HG03139 (cell line): ENCODE data around the gene CORO6.

Experiments used
- ATAC-seq: cut with Tn5 transposase; IDR thresholded peaks from one replicate; pipeline ENCODE4 v1.9.1; 2021; ENCODE audit not compliant: unreplicated experiment

The CORO6 gene

DNA sequence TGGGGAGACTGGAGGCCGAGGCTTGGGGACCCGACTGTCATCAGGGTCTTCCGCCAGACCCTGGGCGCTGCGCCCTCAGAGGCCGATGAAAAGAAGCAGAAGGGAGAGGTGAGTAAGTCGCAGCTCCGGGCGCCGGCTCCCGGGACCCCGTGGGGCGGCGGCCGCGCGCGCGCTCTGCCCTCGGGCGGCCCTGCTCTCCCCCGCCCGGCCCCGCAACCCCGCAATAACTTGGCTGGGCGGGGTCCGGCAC, 55.5 kb downstream of the CORO6 start:
- ATAC-seq, result no peak

DNA sequence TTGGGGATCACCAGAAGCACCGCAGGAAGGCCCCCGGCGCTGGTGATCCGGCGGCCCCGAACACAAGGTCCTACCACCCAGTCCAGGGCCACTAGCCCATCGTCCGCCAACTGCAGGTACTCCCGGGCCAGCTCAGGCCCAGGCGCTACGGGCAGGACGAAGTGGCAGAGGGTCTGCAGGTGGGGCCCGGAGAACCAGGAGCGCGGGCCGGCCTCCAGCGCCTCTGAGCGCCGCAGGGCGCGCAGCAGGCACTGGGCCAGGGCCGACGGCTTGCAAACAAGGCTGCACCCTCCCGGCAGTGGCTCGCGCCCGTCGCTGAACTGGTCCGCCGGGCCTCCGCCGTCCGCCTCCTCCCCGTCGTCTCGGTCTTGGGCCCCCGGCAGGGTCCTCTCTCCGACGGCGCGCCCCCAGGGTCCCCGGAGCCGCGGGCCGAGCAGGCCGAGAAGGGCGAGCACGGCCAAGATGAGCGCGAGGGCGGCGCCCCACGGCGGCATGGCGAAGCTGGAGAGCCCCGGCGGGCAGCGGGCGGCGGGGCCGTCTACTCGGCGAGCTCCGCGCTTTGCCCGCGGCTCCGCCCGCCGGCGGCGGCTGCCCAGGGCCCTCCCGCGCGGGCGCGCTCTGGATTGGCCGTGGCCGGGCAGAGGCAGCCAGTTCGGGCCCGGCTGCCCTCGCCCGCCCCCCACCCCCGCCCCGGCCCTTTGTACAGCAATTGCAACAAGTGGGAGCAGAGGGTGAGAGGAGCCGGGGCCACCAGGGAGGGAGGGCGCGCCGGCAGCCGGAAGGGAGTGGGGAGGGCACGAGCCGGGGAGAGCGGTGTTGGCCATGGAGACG, 56.0 kb downstream of the CORO6 start, which contains the start of gene ABHD15:
ABHD15 (minus strand) TSS at position 565 of the 831 bp plus-strand sequence; CDS start at position 494, 71 bp downstream.
- no peak for ATAC-seq

DNA sequence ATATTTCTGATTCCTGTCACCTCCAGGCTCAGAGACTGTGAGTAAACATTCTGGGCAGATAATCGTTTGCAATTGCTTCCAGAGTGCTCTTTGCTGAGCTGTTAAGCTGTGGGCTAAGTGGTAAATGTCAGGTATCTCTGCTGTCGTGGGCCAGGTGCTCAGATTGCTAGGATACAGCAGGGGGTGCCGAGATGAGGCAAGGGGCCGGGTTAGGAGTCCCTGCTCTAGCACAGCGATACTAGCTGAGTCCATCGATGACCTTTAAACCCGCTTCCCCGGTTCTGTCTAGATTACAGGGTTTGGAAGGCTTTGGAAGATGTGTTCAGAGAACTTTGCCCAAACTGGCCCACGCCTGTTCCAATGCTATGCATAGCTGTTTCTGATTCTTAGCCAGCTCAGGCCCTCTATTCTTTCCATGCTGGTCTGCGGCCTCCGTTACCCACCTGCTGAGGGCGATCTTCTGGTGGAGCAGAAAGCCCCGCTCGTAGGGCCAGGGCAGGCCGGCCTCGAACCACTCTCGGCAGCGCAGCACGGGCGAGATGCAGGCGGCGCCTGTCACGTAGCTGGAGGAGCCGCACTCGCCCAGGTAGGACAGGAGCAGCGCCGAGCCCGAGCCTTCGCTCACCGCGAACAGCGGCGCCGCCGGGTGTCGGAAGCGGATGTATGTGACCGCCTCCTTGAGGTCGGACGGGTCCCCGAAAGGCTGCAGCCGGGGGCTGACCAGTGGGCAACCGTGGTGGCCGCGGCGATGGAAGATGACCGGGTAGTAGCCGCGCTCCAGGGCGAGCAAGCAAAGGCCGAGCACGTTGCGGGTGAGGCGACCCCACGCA, 56.9 kb downstream of the CORO6 start:
- no peak for ATAC-seq
